Keratinocyte (primary cell): ENCODE measurements around the gene CHAC1. TPM values are rescaled to one million over a fixed set of nuclear protein-coding genes. Genes with fewer than 3 reads are reported as not detected.

Source experiments
- DNase-seq: peaks from one replicate; pipeline ENCODE4 v3.0.0-alpha.2; 2011; ENCODE audit warnings: low read depth, missing footprints, low spot score
- FAIRE-seq: peaks from 2 replicates; lab custom pipeline; 2011; peaks lifted over from hg19 to GRCh38; lab: Jason Lieb, UNC
- H2AFZ ChIP-seq: 2 replicates; pipeline ENCODE4 v1.6.0; 2012; ENCODE audit warnings: low read length, control low read depth, inconsistent platforms; ENCODE audit not compliant: control insufficient read depth
- H3K27ac ChIP-seq: 2 replicates; pipeline ENCODE4 v1.5.1; 2011; ENCODE audit warnings: low read length; ENCODE audit not compliant: control insufficient read depth, insufficient read depth
- H3K27me3 ChIP-seq: 3 replicates; pipeline ENCODE4 v1.6.0; 2011; ENCODE audit warnings: low read length; ENCODE audit not compliant: control insufficient read depth, insufficient read depth; ENCODE audit errors: extremely low read depth
- H3K36me3 ChIP-seq, 2 experiments: 2 replicates in 1 of 2; 3 replicates in 1 of 2; pipeline ENCODE4 v1.5.1; 2011; ENCODE audit warnings: low read length in 2 of 2, mild to moderate bottlenecking in 1 of 2; ENCODE audit not compliant: control insufficient read depth in 2 of 2, insufficient read depth in 2 of 2; ENCODE audit errors: extremely low read depth in 1 of 2
- H3K4me1 ChIP-seq: 3 replicates; pipeline ENCODE4 v1.5.1; 2011; ENCODE audit warnings: low read length; ENCODE audit not compliant: control insufficient read depth, insufficient read depth; ENCODE audit errors: extremely low read depth
- H3K4me2 ChIP-seq: 3 replicates; pipeline ENCODE4 v1.6.0; 2011; ENCODE audit warnings: low read depth, low read length; ENCODE audit not compliant: control insufficient read depth, insufficient read depth; ENCODE audit errors: extremely low read depth
- H3K4me3 ChIP-seq, 3 experiments: fragments of 200-600 bp in 1 of 3; sonication (generic) in 1 of 3; 2 replicates in 2 of 3; 3 replicates in 1 of 3; pipeline ENCODE4 v1.5.1; 2011 to 2016; ENCODE audit warnings: low read length in 3 of 3, mild to moderate bottlenecking in 3 of 3, control low read depth in 2 of 3, inconsistent platforms in 1 of 3, low read depth in 1 of 3, mixed read lengths in 1 of 3, mixed run types in 1 of 3, moderate library complexity in 1 of 3; ENCODE audit not compliant: control insufficient read depth in 2 of 3, insufficient read depth in 2 of 3; ENCODE audit errors: extremely low read depth in 1 of 3
- H3K79me2 ChIP-seq: 2 replicates; pipeline ENCODE4 v1.6.0; 2012; ENCODE audit warnings: low read length; ENCODE audit not compliant: control insufficient read depth, insufficient read depth
- H3K9ac ChIP-seq: 3 replicates; pipeline ENCODE4 v1.6.0; 2011; ENCODE audit warnings: low read length; ENCODE audit not compliant: control insufficient read depth, insufficient read depth; ENCODE audit errors: extremely low read depth
- H3K9me1 ChIP-seq: 3 replicates; pipeline ENCODE4 v1.6.0; 2011; ENCODE audit warnings: low read length; ENCODE audit not compliant: control insufficient read depth, insufficient read depth; ENCODE audit errors: extremely low read depth
- H3K9me3 ChIP-seq: 2 replicates; pipeline ENCODE4 v1.5.1; 2012; ENCODE audit warnings: low read depth, low read length; ENCODE audit not compliant: control insufficient read depth
- H4K20me1 ChIP-seq: 3 replicates; pipeline ENCODE4 v1.6.0; 2011; ENCODE audit warnings: low read length; ENCODE audit not compliant: control insufficient read depth, insufficient read depth; ENCODE audit errors: extremely low read depth
- EZH2 ChIP-seq: IDR thresholded peaks from one replicate; pipeline ENCODE4 v1.6.1; 2012; ENCODE audit warnings: inconsistent platforms, mild to moderate bottlenecking, low read length, moderate library complexity
- dilution Hi-C: fragments of 300-500 bp; cut with MboI; formaldehyde crosslinking; loops from one replicate; pipeline ENCODE4 v1.7.0; 2020; ENCODE audit warnings: low sequenced_read_pairs; ENCODE audit not compliant: extremely low pct_ligation_motif_present
- polyA plus RNA-seq, 5 experiments: library from polyadenylated mRNA; depleted of rRNA in 3 of 5; stranded (reverse) in 3 of 5; stranded (forward) in 1 of 5; unstranded in 1 of 5; fragments of >200 nt; gene quantifications; 1 replicate in 1 of 5; 2 replicates in 3 of 5; 3 replicates in 1 of 5; pipeline versions ENCODE4 v1.2.1 to v1.2.3, GENCODE V29; 2011 to 2012; ENCODE audit warnings: missing spikeins in 2 of 5, low read depth in 1 of 5, low replicate concordance in 1 of 5
- TF ChIP-seq, protein P1 (sequence below), 3 experiments: IDR thresholded peaks in 1 of 3; conservative IDR thresholded peaks in 1 of 3; optimal IDR thresholded peaks in 1 of 3; 2 replicates in 2 of 3; 3 replicates in 1 of 3; pipeline versions ENCODE3 to v1.5.1; 2011; ENCODE audit warnings: low read length in 3 of 3, mild to moderate bottlenecking in 3 of 3, moderate library complexity in 2 of 3, control low read depth in 1 of 3, inconsistent platforms in 1 of 3; ENCODE audit not compliant: insufficient read depth in 2 of 3; ENCODE audit errors: extremely low read depth in 1 of 3

The CHAC1 gene
- polyA plus RNA-seq, 1 donor (not counting 4 experiments of a cell fraction or from before 2014, with no cell fraction given): 6.4 TPM

DNA sequence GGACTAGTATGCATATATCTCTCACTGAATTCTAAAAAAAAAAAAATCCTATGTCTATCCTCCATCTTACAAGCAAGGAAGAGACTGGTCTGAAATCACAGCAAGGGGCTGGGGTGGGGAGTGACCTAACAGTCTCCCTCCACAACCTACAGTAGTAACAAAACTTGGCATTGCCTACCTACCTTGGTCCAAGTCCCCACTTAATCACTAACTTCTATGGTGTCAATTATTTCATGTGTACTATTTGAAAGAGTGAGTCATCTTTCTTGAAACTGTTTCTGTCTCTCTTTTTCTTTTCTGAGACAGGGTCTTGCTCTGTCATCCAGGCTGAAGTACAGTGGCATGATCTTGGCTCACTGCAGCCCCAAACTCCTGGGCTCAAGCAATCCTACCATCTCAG lies 36.8 kb downstream of the CHAC1 start:
- FAIRE-seq: no peak
- dilution Hi-C loops: no loop called here
- Histone ChIP-seq H3K79me2 (no peaks in the 10 kb centered on the region), H3K27ac (no peak overlapping the region), H2AFZ (no peak overlapping the region), H3K9me3 (no peaks in the 10 kb centered on the region), H3K9ac (no peak overlapping the region), H3K27me3 (no peaks in the 10 kb centered on the region), H3K4me2 (no peak overlapping the region), H3K4me1 (no peaks in the 10 kb centered on the region), H3K36me3 (peaks cover 25 to 53% of the 10 kb centered on the region in 2 experiments), H3K4me3 (no peak overlapping the region), H3K9me1 (peaks cover 3% of the 10 kb centered on the region), H4K20me1 (no peaks in the 10 kb centered on the region)
- no peak for DNase-seq
- TF ChIP-seq, protein P1, sequence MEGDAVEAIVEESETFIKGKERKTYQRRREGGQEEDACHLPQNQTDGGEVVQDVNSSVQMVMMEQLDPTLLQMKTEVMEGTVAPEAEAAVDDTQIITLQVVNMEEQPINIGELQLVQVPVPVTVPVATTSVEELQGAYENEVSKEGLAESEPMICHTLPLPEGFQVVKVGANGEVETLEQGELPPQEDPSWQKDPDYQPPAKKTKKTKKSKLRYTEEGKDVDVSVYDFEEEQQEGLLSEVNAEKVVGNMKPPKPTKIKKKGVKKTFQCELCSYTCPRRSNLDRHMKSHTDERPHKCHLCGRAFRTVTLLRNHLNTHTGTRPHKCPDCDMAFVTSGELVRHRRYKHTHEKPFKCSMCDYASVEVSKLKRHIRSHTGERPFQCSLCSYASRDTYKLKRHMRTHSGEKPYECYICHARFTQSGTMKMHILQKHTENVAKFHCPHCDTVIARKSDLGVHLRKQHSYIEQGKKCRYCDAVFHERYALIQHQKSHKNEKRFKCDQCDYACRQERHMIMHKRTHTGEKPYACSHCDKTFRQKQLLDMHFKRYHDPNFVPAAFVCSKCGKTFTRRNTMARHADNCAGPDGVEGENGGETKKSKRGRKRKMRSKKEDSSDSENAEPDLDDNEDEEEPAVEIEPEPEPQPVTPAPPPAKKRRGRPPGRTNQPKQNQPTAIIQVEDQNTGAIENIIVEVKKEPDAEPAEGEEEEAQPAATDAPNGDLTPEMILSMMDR (optimal IDR thresholded peaks at IDR 0.05 in 1 of 3, IDR thresholded peaks at IDR 0.05 in 1 of 3, conservative IDR thresholded peaks at IDR 0.05 in 1 of 3; ENCODE audit: extremely low read depth in 1 of 3, insufficient read depth in 2 of 3, low read length in 3 of 3): no peak
- TF ChIP-seq EZH2: no peak

DNA sequence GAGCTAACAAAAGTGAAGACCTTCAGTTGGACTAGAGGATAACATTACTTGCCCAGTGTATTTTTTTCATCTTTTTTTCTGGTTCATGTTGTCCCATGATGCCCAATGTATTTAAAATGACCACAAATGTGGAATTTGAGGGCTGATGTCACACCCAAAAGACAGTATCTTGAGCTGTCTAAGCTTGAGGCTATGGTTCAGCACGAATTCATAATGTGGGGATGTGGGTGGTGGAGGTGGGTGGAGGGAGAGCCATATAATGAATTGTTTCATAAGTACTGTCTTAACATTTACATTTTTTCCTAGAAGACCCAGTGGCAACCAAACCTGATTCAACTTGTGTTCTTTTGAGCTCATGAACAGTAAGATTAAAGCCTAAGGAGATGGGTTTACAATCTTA lies 37.5 kb downstream of the CHAC1 start:
- Histone ChIP-seq H3K27ac (no peak overlapping the region), H3K27me3 (no peaks in the 10 kb centered on the region), H3K4me1 (no peaks in the 10 kb centered on the region), H4K20me1 (no peaks in the 10 kb centered on the region), H3K9ac (no peak overlapping the region), H3K4me2 (no peak overlapping the region), H3K9me3 (no peaks in the 10 kb centered on the region), H2AFZ (no peak overlapping the region), H3K79me2 (no peaks in the 10 kb centered on the region), H3K9me1 (peaks cover 3% of the 10 kb centered on the region), H3K4me3 (no peak overlapping the region), H3K36me3 (peaks cover 20 to 52% of the 10 kb centered on the region in 2 experiments)
- dilution Hi-C loops: no loop called here
- no peak for FAIRE-seq
- DNase-seq: no peak
- TF ChIP-seq EZH2: no peak

DNA sequence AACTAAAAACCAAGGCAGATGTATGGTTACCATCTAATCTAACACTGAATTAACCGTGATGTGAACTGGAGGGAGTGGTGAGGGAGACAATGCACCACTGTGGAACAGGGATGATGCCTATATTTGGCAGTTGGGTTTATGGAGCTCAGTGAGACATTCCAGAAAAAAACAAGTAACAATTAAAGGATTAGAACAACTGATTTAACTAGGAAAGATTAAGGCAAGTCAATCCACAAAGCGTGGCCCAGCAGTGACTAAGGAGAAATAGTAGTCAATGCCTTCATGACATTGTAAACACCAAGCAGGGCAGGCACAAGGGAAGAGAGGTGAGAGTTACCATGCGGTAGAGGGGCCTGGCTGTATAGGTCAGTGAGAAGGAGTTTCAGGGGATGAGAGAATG lies 38.1 kb downstream of the CHAC1 start:
- TF ChIP-seq, protein P1 (optimal IDR thresholded peaks at IDR 0.05 in 1 of 3, IDR thresholded peaks at IDR 0.05 in 1 of 3, conservative IDR thresholded peaks at IDR 0.05 in 1 of 3; ENCODE audit: extremely low read depth in 1 of 3, insufficient read depth in 2 of 3, low read length in 3 of 3): no peak
- TF ChIP-seq EZH2: no peak
- no peaks in the 10 kb centered on the region for H3K79me2 ChIP-seq
- no peak overlapping the region for H3K9ac ChIP-seq
- no peak overlapping the region for H3K4me2 ChIP-seq
- dilution Hi-C loops: no loop called here
- no peak overlapping the region for H3K27ac ChIP-seq
- no peaks in the 10 kb centered on the region for H3K27me3 ChIP-seq
- no peaks in the 10 kb centered on the region for H3K9me3 ChIP-seq
- peaks cover 3% of the 10 kb centered on the region for H3K9me1 ChIP-seq
- H2AFZ ChIP-seq: no peak overlapping the region
- no peak for DNase-seq
- peaks cover 18 to 52% of the 10 kb centered on the region in 2 experiments for H3K36me3 ChIP-seq
- no peaks in the 10 kb centered on the region for H4K20me1 ChIP-seq
- H3K4me1 ChIP-seq: no peaks in the 10 kb centered on the region
- FAIRE-seq: no peak
- H3K4me3 ChIP-seq: no peak overlapping the region
